Measurements from ENCODE around the gene MBOAT1.

DNA sequence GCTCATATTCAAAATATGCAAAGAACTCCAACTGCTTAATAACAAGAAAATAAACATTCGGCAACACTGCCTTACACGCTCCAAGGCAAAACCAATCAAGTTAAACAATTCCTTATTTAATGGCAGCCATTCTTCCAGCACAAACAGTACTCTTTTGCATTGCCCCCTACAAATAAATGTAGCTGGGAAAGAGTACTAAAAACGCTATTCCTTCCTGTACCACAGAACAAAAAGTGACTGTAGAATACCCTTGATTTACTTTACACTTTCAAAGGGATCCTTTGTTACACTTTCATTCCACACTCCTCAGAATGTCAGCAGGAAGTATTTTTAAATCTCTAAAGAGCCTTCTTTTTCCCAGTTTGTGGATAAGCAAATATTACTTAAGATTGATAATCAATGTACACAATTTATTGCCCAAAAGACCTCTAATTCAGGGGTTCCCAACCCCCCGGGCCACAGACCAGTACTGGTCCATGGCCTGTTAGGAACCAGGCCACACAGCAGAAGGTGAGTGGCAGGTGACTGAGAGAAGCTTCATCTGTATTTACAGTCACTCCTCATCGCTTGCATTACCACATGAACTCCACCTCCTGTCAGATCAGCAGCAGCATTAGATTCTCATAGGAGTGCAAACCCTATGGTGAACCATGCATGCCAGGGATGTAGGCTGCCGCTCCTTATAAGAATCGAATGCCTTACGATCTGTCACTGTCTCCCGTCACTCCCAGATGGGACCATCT lies 51.6 kb downstream of the MBOAT1 start:
- TF ChIP-seq, protein P1, sequence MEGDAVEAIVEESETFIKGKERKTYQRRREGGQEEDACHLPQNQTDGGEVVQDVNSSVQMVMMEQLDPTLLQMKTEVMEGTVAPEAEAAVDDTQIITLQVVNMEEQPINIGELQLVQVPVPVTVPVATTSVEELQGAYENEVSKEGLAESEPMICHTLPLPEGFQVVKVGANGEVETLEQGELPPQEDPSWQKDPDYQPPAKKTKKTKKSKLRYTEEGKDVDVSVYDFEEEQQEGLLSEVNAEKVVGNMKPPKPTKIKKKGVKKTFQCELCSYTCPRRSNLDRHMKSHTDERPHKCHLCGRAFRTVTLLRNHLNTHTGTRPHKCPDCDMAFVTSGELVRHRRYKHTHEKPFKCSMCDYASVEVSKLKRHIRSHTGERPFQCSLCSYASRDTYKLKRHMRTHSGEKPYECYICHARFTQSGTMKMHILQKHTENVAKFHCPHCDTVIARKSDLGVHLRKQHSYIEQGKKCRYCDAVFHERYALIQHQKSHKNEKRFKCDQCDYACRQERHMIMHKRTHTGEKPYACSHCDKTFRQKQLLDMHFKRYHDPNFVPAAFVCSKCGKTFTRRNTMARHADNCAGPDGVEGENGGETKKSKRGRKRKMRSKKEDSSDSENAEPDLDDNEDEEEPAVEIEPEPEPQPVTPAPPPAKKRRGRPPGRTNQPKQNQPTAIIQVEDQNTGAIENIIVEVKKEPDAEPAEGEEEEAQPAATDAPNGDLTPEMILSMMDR (IDR thresholded peaks at IDR 0.05 in 4 of 5, conservative IDR thresholded peaks at IDR 0.05 in 1 of 5) = no peak
- TF ChIP-seq POLR2A (IDR thresholded peaks at IDR 0.05) = no peak

Data from gastrocnemius medialis (tissue), 4 donors.